Activated CD8-positive, alpha-beta memory T cell treated with anti-CD3 and anti-CD28 coated beads, Interleukin-2, amount 50 U/mL, for 1 hour (primary cell): ENCODE data around the gene FLOT1.

Source experiments
- DNase-seq: peaks from one replicate; pipeline ENCODE4 v3.0.0-alpha.2; 2020; ENCODE audit errors: extremely low read depth

FLOT1 gene

GRCh38 chr6:30700340-30700739, 42.1 kb downstream of the FLOT1 start:
- no peak for DNase-seq

- no peak for DNase-seq
These were observed 46.1 kb downstream of the FLOT1 start for GRCh38 chr6:30696432-30696831.

GRCh38 chr6:30691208-30691847, 51.2 kb downstream of the FLOT1 start:
- DNase-seq = no peak

GRCh38 chr6:30690403-30691207, 51.9 kb downstream of the FLOT1 start, which contains the start of gene NRM:
TSS of gene NRM (minus strand) at chr6:30690984. CDS start at chr6:30690974, 10 bp downstream.
- DNase-seq = no peak

GRCh38 chr6:30689985-30690384, 52.5 kb downstream of the FLOT1 start:
- DNase-seq = no peak

- DNase-seq = no peak
These were observed 53.2 kb downstream of the FLOT1 start for GRCh38 chr6:30689022-30689865.

GRCh38 chr6:30688569-30688968, 53.9 kb downstream of the FLOT1 start:
- DNase-seq = no peak

GRCh38 chr6:30687659-30688431, 54.6 kb downstream of the FLOT1 start:
- no peak for DNase-seq

GRCh38 chr6:30686908-30687658, 55.4 kb downstream of the FLOT1 start:
- no peak for DNase-seq

- DNase-seq = no peak
These were observed 56.2 kb downstream of the FLOT1 start, which contains the start of gene PPP1R18 for GRCh38 chr6:30686009-30686907. TSS of gene PPP1R18 (minus strand) at chr6:30686645. CDS start at chr6:30686018, 627 bp downstream.

GRCh38 chr6:30685157-30686008, 57.1 kb downstream of the FLOT1 start:
- DNase-seq = no peak

- DNase-seq = no peak
These were observed 57.9 kb downstream of the FLOT1 start for GRCh38 chr6:30684386-30685156.

- no peak for DNase-seq
These were observed 58.5 kb downstream of the FLOT1 start for GRCh38 chr6:30683980-30684338.

- no peak for DNase-seq
These were observed 59.1 kb downstream of the FLOT1 start for GRCh38 chr6:30683183-30683979.

GRCh38 chr6:30682143-30683117, 60.1 kb downstream of the FLOT1 start:
- peak; percentile 71 for DNase-seq

- no peak for DNase-seq
These were observed 60.7 kb downstream of the FLOT1 start for GRCh38 chr6:30681766-30682142.
